Lung (tissue), 12 donors: ENCODE data around the gene ETFA. TPM values are rescaled to one million over a fixed set of nuclear protein-coding genes. Genes with fewer than 3 reads are reported as not detected.

ENCODE experiments used
- ATAC-seq: fragments of 200-7000 bp; cut with Tn5 transposase; one replicate; pipeline ENCODE4 v1.9.1; 2020; ENCODE audit warnings: moderate number of reproducible peaks; ENCODE audit not compliant: insufficient read depth, low FRiP score
- DNase-seq, 3 donors: peaks; one replicate each; pipeline ENCODE4 v3.0.0-alpha.2; 2013 to 2017
- H3K27ac ChIP-seq, 2 donors: one replicate each; pipeline ENCODE4 v1.5.1; 2013; ENCODE audit warnings: mild to moderate bottlenecking in 2 of 2, moderate library complexity in 2 of 2, control low read depth in 1 of 2, inconsistent platforms in 1 of 2, low read depth in 1 of 2, low read length in 1 of 2
- H3K27me3 ChIP-seq, 3 donors: one replicate each; pipeline ENCODE4 v1.5.1; 2013; ENCODE audit warnings: low read length in 2 of 3; ENCODE audit not compliant: control insufficient read depth in 3 of 3, insufficient read depth in 3 of 3
- H3K36me3 ChIP-seq, 4 donors: one replicate each; pipeline ENCODE4 v1.5.1; 2013; ENCODE audit warnings: low read length in 4 of 4, mild to moderate bottlenecking in 1 of 4, moderate library complexity in 1 of 4; ENCODE audit not compliant: control insufficient read depth in 4 of 4, insufficient read depth in 4 of 4
- H3K4me1 ChIP-seq, 5 donors: one replicate each; pipeline ENCODE4 v1.5.1; 2013; ENCODE audit warnings: low read length in 5 of 5, mild to moderate bottlenecking in 2 of 5, moderate library complexity in 1 of 5; ENCODE audit not compliant: control insufficient read depth in 5 of 5, insufficient read depth in 5 of 5
- H3K4me3 ChIP-seq: one replicate; pipeline ENCODE4 v1.5.1; 2013; ENCODE audit warnings: mild to moderate bottlenecking, control low read depth, moderate library complexity
- H3K9ac ChIP-seq, 2 donors: one replicate each; pipeline ENCODE4 v1.5.1; 2013; ENCODE audit warnings: low read length in 2 of 2, control low read depth in 1 of 2; ENCODE audit not compliant: insufficient read depth in 1 of 2
- H3K9me3 ChIP-seq, 4 donors: one replicate each; pipeline ENCODE4 v1.5.1; 2013; ENCODE audit warnings: low read length in 3 of 4, mild to moderate bottlenecking in 1 of 4, moderate library complexity in 1 of 4; ENCODE audit not compliant: control insufficient read depth in 4 of 4, insufficient read depth in 3 of 4
- WGBS, 2 donors: extraction: QIAGEN DNeasy Blood & Tissue Kit; methylation state at CpG; one replicate each; pipeline ENCODE4 v1.1.7; 2013; 5-methylcytosine and 5-hydroxymethylcytosine counted together
- polyA plus RNA-seq, 2 donors: library from polyadenylated mRNA; stranded (reverse); fragments of 200-250 nt; gene quantifications; one replicate each; pipeline ENCODE4 v1.2.1, GENCODE V29; 2013
- total RNA-seq, 2 donors: library from RNA; depleted of rRNA in 1 of 2; stranded (reverse); fragments of >200 nt in 1 of 2; gene quantifications; one replicate each; pipeline ENCODE4 v1.2.1, GENCODE V29; 2014 to 2021
- TF ChIP-seq, protein P1 (sequence below): IDR thresholded peaks from 2 replicates; pipeline ENCODE4 v1.5.1; 2012; ENCODE audit warnings: mild to moderate bottlenecking; ENCODE audit errors: control extremely low read depth, extremely low read depth
- donor health status: control.
- donor health status: control.
- donor health status: Bipolar disorder and iron deficiency.
- donor health status: healthy.
- donor health status: DM: yes; HTN: yes; CAD: no.

Gene ETFA
- total and polyA plus RNA-seq, 4 donors = 54.5 to 96.4 (median 83.8) TPM

DNA sequence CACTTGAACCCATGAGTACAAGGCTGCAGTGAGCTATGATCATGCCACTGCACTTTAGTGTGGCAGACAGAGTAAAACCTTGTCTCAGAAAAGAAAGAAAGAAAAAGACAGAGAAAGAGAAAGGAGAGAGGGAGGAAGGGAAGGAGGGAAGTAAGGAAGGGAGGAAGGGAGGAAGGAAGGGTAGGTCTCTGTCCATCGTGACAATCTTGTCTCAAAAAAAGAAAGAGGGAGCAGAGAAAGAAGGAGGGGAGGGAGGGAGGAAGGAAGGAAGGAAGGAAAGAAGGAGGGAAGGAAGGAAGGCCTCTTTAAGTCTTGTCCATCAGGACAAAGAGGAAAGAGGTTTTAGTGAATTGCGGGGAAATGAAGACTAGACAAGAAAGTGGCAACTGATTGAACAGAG is 122.2 kb downstream of the ETFA start:
- H3K4me1 ChIP-seq = peaks cover 0 to 10% (median 0%) of the 10 kb centered on the region in 5 donors
- no peak overlapping the region for H3K27ac ChIP-seq
- ATAC-seq (no peak), DNase-seq (no peak)
- no peak overlapping the region for H3K4me3 ChIP-seq
- peaks cover 0 to 14% (median 5%) of the 10 kb centered on the region in 3 donors for H3K27me3 ChIP-seq
- H3K36me3 ChIP-seq = no peaks in the 10 kb centered on the region
- H3K9ac ChIP-seq = no peak overlapping the region
- H3K9me3 ChIP-seq = no peaks in the 10 kb centered on the region
- 49 to 54% methylated on average over 2 of the region's 2 CpGs for WGBS, 2 donors
- TF ChIP-seq, protein P1, sequence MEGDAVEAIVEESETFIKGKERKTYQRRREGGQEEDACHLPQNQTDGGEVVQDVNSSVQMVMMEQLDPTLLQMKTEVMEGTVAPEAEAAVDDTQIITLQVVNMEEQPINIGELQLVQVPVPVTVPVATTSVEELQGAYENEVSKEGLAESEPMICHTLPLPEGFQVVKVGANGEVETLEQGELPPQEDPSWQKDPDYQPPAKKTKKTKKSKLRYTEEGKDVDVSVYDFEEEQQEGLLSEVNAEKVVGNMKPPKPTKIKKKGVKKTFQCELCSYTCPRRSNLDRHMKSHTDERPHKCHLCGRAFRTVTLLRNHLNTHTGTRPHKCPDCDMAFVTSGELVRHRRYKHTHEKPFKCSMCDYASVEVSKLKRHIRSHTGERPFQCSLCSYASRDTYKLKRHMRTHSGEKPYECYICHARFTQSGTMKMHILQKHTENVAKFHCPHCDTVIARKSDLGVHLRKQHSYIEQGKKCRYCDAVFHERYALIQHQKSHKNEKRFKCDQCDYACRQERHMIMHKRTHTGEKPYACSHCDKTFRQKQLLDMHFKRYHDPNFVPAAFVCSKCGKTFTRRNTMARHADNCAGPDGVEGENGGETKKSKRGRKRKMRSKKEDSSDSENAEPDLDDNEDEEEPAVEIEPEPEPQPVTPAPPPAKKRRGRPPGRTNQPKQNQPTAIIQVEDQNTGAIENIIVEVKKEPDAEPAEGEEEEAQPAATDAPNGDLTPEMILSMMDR = no peak

DNA sequence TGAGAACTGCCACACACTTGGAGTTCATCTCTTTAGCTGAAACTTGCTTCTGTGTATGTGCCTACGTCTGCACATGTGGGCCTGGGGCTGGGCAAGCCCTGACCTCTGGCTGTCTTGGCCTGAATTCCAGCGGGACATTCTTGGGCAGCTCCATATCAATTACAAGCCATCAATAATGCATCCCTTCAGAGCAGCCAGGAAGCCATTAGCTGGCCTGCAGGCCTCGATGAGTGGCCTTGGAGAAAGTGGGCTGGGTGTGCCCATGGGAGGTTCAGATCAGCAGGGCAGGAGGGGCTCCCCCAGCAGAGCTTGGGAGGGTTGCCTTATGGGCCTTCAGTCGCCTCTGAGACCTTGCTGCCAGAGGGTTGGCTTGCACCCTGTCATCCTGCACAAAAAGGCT is 124.1 kb downstream of the ETFA start:
- H3K4me1 ChIP-seq = peaks cover 0 to 10% (median 0%) of the 10 kb centered on the region in 5 donors
- TF ChIP-seq, protein P1 = no peak
- peaks cover 0 to 14% (median 5%) of the 10 kb centered on the region in 3 donors for H3K27me3 ChIP-seq
- no peak overlapping the region for H3K27ac ChIP-seq
- no peak for ATAC-seq
- H3K9ac ChIP-seq = no peak overlapping the region
- no peaks in the 10 kb centered on the region for H3K9me3 ChIP-seq
- no peak overlapping the region for H3K4me3 ChIP-seq
- no peaks in the 10 kb centered on the region for H3K36me3 ChIP-seq
- WGBS, 2 donors = 73 to 89% methylated on average over 4 of the region's 4 CpGs
- no peak for DNase-seq

DNA sequence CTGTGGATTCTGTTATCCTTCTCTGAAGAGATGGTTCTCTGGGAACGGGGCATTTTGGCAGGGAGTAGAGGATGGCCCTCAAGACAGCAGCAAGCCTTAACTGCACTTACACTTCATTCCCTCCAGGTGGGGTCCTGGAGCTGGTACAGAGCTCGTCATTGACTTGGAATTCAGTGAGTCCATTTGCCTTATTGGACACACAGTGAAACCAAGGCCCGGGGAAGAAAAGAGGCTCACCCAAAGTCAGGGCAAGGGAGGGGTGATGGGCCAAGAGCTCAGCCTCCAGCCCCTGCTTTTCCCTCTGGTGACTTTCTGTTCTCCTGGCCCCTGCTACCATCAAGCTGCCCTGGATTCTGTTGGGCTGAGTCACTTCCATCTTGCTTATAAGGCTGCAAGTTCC is 125.6 kb downstream of the ETFA start:
- DNase-seq = peak in 2 of 3 donors; percentile 44 to 46
- ATAC-seq = peak; percentile 45
- Histone ChIP-seq H3K9me3 (no peaks in the 10 kb centered on the region), H3K27ac (no peak overlapping the region), H3K9ac (no peak overlapping the region), H3K4me3 (no peak overlapping the region), H3K4me1 (peaks cover 0 to 5% (median 0%) of the 10 kb centered on the region in 5 donors), H3K36me3 (no peaks in the 10 kb centered on the region), H3K27me3 (peaks cover 0 to 11% (median 5%) of the 10 kb centered on the region in 3 donors)
- WGBS, 2 donors = 46 to 53% methylated on average over 3 of the region's 3 CpGs
- TF ChIP-seq, protein P1 = peak; percentile 13

DNA sequence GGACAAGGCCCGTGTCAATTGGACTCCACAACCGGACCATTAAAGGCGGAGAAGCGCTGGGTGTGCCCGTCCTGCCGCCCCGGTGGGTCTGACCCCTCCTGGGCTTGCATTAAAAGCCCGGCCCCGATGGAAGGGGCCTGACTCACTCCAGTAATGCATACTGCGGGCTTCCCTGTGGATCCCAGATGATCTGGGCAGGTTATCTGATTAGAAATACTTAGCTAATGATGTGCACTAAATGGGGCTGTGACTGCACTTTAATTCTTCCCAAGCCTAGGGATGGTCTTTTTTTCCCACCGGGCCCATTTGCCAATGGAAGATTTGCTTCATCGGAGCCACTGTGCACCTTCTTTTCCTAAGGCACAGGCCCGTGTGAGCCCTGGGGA is 126.6 kb downstream of the ETFA start:
- Histone ChIP-seq H3K9ac (no peak overlapping the region), H3K27ac (no peak overlapping the region), H3K27me3 (peaks cover 0 to 5% (median 0%) of the 10 kb centered on the region in 3 donors), H3K36me3 (no peaks in the 10 kb centered on the region), H3K9me3 (no peaks in the 10 kb centered on the region), H3K4me3 (no peak overlapping the region), H3K4me1 (no peaks in the 10 kb centered on the region)
- no peak for DNase-seq
- 70 to 88% methylated on average over 13 of the region's 13 CpGs for WGBS, 2 donors
- TF ChIP-seq, protein P1 = no peak
- no peak for ATAC-seq
